MV-4-11 (cell line): ENCODE results near the gene PTPN20.
"Not testable (repeated sequence)": the region's sequence is repeated elsewhere in the genome, so short reads cannot be mapped to it uniquely, and the experiment has no call there.

Experiments
- DNase-seq: peaks from one replicate; lab custom pipeline; 2025; lab: John Stamatoyannopoulos, UW

Gene PTPN20

GRCh38 chr10:46911144-46911876 is at the start of gene PTPN20:
TSS of gene PTPN20 (plus strand) at chr10:46911428. CDS start at chr10:46932500, 21,072 bp downstream.
- DNase-seq: not testable (repeated sequence)

GRCh38 chr10:46869716-46870115 is 41.5 kb upstream of the PTPN20 start:
- not testable (repeated sequence) for DNase-seq

GRCh38 chr10:46871583-46871982 is 39.6 kb upstream of the PTPN20 start:
- DNase-seq: not testable (repeated sequence)

- not testable (repeated sequence) for DNase-seq
Measured at GRCh38 chr10:46875304-46875703, 35.9 kb upstream of the PTPN20 start.

GRCh38 chr10:46876773-46877172 is 34.5 kb upstream of the PTPN20 start:
- not testable (repeated sequence) for DNase-seq

- not testable (repeated sequence) for DNase-seq
Measured at GRCh38 chr10:46878761-46879160, 32.5 kb upstream of the PTPN20 start.

- not testable (repeated sequence) for DNase-seq
Measured at GRCh38 chr10:46890813-46891611, 20.2 kb upstream of the PTPN20 start.

GRCh38 chr10:46896762-46897692 is 14.2 kb upstream of the PTPN20 start:
- peak; percentile 49 for DNase-seq

- DNase-seq: not testable (repeated sequence)
Measured at GRCh38 chr10:46901247-46901646, 10.0 kb upstream of the PTPN20 start.

- DNase-seq: not testable (repeated sequence)
Measured at GRCh38 chr10:46903874-46904273, 7.4 kb upstream of the PTPN20 start.

- not testable (repeated sequence) for DNase-seq
Measured at GRCh38 chr10:46906359-46906758, 4.9 kb upstream of the PTPN20 start.

GRCh38 chr10:46907185-46908117 is 3.8 kb upstream of the PTPN20 start:
- DNase-seq: not testable (repeated sequence)

- not testable (repeated sequence) for DNase-seq
Measured at GRCh38 chr10:46922498-46922897, 11.3 kb downstream of the PTPN20 start.

- DNase-seq: not testable (repeated sequence)
Measured at GRCh38 chr10:46925156-46925555, 13.9 kb downstream of the PTPN20 start.

GRCh38 chr10:46925853-46926252 is 14.6 kb downstream of the PTPN20 start:
- not testable (repeated sequence) for DNase-seq

GRCh38 chr10:46928810-46929209 is 17.6 kb downstream of the PTPN20 start:
- not testable (repeated sequence) for DNase-seq

GRCh38 chr10:46932383-46932782 is 21.2 kb downstream of the PTPN20 start:
- DNase-seq: not testable (repeated sequence)

GRCh38 chr10:46941091-46941490 is 29.9 kb downstream of the PTPN20 start:
- not testable (repeated sequence) for DNase-seq

GRCh38 chr10:46948687-46949518 is 37.7 kb downstream of the PTPN20 start:
- not testable (repeated sequence) for DNase-seq

- not testable (repeated sequence) for DNase-seq
Measured at GRCh38 chr10:46952540-46952939, 41.3 kb downstream of the PTPN20 start.
